HG03575 (cell line): ENCODE data around the gene DHRS7C.

Source experiments
- ATAC-seq: cut with Tn5 transposase; IDR thresholded peaks from one replicate; pipeline ENCODE4 v1.9.1; 2021; ENCODE audit not compliant: unreplicated experiment, insufficient number of reproducible peaks, low FRiP score; ENCODE audit errors: extremely low read depth

Gene DHRS7C, protein sequence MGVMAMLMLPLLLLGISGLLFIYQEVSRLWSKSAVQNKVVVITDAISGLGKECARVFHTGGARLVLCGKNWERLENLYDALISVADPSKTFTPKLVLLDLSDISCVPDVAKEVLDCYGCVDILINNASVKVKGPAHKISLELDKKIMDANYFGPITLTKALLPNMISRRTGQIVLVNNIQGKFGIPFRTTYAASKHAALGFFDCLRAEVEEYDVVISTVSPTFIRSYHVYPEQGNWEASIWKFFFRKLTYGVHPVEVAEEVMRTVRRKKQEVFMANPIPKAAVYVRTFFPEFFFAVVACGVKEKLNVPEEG

DNA sequence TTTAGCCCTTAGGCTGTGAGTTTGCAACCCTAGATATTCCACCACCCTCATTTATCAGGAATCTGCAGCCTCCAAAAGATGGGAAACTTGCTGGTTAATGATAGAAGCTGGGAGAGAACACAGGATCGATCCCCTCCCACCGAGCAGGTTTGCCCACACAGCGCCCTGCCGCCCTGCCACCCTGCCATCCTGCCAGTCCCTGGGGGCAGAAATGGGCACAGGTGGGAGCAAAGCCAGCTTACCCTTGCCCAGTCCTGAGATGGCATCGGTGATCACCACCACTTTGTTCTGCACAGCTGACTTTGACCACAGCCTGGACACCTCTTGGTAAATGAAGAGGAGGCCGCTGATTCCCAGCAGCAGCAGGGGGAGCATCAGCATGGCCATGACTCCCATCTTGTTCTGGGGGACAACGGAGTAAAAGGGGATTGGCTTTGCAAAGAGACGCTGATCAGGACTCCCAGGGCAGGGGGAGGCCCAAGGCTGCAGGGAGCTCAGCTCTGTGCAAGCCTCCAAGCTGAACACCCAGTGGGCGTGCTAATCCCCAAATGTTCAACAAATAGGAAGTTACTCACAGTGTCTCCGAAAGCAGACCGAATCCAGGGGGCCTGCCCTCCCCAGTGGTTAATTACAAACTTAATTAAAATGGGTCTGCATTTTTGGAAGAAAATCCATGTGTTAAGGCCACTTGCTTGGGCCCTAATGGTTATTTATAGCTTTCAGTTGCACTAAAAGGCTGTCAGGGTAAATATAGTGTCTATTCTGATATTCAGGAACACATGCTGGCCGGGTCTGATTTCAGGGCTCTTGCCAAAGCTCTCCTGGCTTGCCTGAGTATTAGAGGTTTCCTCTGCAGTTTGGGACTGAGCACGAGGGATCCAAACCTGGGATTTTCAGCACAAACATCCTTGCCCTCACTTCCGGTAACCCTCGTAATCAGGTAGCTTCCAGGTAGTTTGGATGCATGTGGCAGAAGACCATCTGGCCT lies at the start of gene DHRS7C:
Gene DHRS7C, minus strand, starts transcription at position 704 of the 988 bp plus-strand sequence. Its CDS starts 308 bp downstream, at position 396.
- no peak for ATAC-seq

- ATAC-seq, result no peak
Observed at GRCh38 chr17:9839433-9839832, 48.0 kb upstream of the DHRS7C start.

GRCh38 chr17:9837551-9838471 lies 46.4 kb upstream of the DHRS7C start:
- ATAC-seq, result no peak

GRCh38 chr17:9833922-9834321 lies 42.5 kb upstream of the DHRS7C start:
- no peak for ATAC-seq

- ATAC-seq, result no peak
Observed at GRCh38 chr17:9830711-9831110, 39.3 kb upstream of the DHRS7C start.

GRCh38 chr17:9829343-9829742 lies 38.0 kb upstream of the DHRS7C start:
- ATAC-seq, result no peak

DNA sequence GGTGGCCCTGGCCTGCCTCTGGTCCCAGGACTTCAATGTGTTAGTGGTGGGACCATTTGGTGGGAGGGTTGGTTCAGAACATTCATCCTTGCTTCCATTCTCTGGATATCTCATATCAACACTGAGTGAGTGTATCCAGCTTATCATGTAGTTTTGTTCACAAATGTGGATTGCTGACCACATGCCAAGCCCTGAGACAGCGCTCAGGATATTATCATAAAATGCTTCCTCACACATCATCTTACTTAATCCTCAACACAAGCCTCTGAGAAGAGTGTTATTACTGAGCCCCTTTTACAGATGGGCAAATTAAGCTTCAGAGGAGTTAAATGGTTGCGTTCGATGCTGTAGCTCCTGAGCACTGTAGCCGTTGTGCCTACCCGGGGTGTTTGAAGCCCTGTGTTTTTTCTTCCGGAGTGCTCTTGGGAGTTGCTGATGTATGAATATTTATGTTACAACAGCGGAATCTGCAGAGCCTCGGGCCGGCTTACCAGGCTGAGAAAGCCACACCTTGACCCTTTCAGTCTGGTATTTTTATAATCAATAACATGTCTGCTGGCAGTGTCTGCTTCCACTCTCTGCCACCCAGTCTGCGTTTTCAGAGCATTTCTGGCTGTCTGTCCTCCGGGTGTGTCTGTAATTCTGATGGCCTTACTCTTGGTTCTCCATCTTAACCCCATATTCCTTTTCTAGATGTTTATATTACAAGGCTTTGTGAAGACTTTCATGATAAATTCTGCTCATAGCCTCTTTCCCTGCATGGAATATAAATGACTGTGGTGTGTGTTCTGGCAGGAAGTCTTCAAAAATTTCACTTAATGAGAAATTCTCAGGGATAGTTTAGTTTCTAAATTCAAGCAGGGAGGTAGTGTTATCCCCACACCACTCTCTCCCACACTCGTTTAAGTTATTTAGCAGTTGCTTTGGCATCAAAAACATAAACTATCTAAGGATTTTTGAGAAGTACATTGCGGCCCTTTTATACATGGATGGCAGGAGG lies 37.2 kb upstream of the DHRS7C start:
- no peak for ATAC-seq

- ATAC-seq, result no peak
Observed at GRCh38 chr17:9825641-9826150, 34.3 kb upstream of the DHRS7C start, which contains the start of gene GLP2R. TSS of gene GLP2R (plus strand) at chr17:9825924. CDS start at chr17:9826064, 140 bp downstream.

DNA sequence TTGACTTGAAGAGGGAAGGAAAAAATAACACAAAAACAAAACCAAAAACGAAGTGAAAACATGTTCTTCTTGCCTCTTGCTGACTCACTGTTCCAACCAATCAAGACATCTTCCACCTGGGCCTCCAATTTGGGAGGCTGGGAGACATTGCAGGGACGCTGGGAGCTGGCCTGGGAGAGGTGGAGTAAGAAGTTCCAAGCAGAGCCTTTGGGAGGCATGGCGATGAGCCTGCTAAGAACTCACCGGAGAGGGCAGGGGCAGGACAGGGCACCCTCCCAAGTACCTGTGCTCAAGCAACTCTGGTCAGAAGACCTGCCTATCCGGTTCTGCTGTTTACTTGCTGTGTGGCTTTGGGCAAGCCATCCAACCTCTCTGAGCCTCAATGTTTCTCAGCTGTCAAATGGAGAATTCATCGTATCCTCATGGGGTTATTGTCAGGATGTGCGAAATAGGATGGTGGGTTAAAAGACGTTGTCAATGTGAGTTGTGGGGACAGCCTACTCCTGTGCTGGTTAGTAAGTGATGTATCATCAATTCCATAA lies 33.5 kb upstream of the DHRS7C start:
- ATAC-seq, result no peak

- no peak for ATAC-seq
Observed at GRCh38 chr17:9824094-9824493, 32.7 kb upstream of the DHRS7C start.

- ATAC-seq, result no peak
Observed at GRCh38 chr17:9821921-9822320, 30.5 kb upstream of the DHRS7C start, which contains the start of gene GSG1L2. TSS of gene GSG1L2 (minus strand) at chr17:9822079. CDS start at chr17:9822071, 8 bp downstream.

GRCh38 chr17:9820448-9820847 lies 29.1 kb upstream of the DHRS7C start:
- ATAC-seq, result no peak

DNA sequence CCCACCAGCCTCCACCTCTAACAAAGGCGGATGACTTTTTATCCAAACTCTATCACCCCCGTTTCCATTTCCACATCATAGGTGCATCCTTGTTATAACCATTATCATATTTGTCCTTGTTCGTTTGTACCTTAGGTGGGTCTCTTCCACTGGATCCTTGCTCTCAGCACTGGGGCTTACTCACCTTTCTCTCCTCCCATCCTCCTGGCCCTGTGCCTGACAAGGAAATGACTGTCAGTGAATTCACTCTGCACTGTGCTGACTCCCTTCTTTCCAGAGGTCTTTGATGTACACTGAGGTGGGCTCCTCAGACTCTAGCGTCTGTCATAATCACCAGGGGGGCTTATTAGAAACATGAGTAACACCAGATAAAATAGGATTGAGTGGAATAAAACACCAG lies 27.4 kb upstream of the DHRS7C start:
- ATAC-seq, result no peak

DNA sequence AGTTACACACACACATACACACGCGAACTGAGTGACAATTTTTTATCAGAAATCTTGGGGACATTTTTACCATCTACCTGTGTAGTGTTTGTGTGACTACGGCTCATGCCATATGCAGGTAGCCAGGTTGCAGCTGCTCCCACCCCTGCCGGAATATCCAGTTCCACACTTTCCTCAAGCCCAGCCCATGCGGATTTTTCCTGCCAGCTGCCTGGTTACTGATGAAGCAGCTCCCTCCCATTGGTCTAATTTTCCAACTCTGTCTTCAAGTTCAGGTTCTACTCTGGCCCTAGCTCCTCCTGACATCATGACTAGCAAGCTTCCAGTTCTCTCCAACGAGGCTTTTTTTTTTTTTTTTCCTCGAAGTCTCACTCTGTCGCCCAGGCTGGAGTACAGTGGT lies 25.7 kb upstream of the DHRS7C start:
- ATAC-seq, result no peak

DNA sequence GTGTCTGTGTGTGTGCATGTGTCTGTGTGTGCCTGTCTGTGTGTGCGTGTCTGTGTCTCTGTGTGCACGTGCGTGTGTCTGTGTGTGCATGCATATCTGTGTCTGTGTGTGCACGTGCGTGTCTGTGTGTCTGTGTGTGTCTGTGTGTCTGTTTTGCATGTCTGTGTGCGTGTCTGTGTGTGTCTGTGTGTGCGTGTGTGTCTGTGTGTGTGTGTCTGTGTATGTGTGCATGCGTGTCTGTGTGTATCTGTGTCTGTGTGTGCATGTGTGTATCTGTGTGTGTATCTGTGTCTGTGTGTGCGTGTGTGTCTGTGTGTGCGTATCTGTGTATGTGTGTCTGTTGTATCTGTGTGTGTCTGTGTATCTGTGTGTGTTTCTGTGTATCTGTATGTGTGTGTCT lies 25.1 kb upstream of the DHRS7C start:
- no peak for ATAC-seq

- ATAC-seq, result no peak
Observed at GRCh38 chr17:9814337-9814945, 23.0 kb upstream of the DHRS7C start.

- no peak for ATAC-seq
Observed at GRCh38 chr17:9813166-9813565, 21.8 kb upstream of the DHRS7C start.
